ELF-1 (cell line): ENCODE data around the gene ZBTB21.
A peak's percentile ranks its signal among the peaks of the same experiment; 100 is the strongest.

Experiments used
- DNase-seq: peaks from one replicate; pipeline ENCODE4 v3.0.0-alpha.2; 2016; ENCODE audit warnings: low read depth, low spot score

Gene ZBTB21

GRCh38 chr21:42009831-42010506, at the start of gene ZBTB21:
Gene ZBTB21 (minus strand): TSS chr21:42010360. CDS start chr21:41994095, 16,265 bp downstream.
- peak; percentile 99 for DNase-seq

GRCh38 chr21:42059721-42060120, 49.6 kb upstream of the ZBTB21 start:
- no peak for DNase-seq

- DNase-seq, result no peak
Measured at GRCh38 chr21:42059141-42059540, 49.0 kb upstream of the ZBTB21 start.

GRCh38 chr21:42058631-42059111, 48.5 kb upstream of the ZBTB21 start:
- DNase-seq, result no peak

- no peak for DNase-seq
Measured at GRCh38 chr21:42057851-42058437, 47.8 kb upstream of the ZBTB21 start.

GRCh38 chr21:42056996-42057689, 47.0 kb upstream of the ZBTB21 start:
- DNase-seq, result peak; percentile 81

GRCh38 chr21:42056468-42056867, 46.3 kb upstream of the ZBTB21 start:
- no peak for DNase-seq

GRCh38 chr21:42055425-42055824, 45.3 kb upstream of the ZBTB21 start:
- DNase-seq, result no peak

- no peak for DNase-seq
Measured at GRCh38 chr21:42051788-42052187, 41.6 kb upstream of the ZBTB21 start.

GRCh38 chr21:42049578-42050430, 39.6 kb upstream of the ZBTB21 start:
- DNase-seq, result no peak

GRCh38 chr21:42048870-42049577, 38.9 kb upstream of the ZBTB21 start:
- no peak for DNase-seq

GRCh38 chr21:42047821-42048613, 37.9 kb upstream of the ZBTB21 start:
- no peak for DNase-seq

GRCh38 chr21:42044871-42045495, 34.8 kb upstream of the ZBTB21 start:
- DNase-seq, result no peak

- DNase-seq, result no peak
Measured at GRCh38 chr21:42043961-42044360, 33.8 kb upstream of the ZBTB21 start.

- DNase-seq, result no peak
Measured at GRCh38 chr21:42043201-42043895, 33.2 kb upstream of the ZBTB21 start.

GRCh38 chr21:42042651-42043050, 32.5 kb upstream of the ZBTB21 start:
- no peak for DNase-seq

- DNase-seq, result no peak
Measured at GRCh38 chr21:42041711-42042110, 31.6 kb upstream of the ZBTB21 start.

GRCh38 chr21:42041246-42041645, 31.1 kb upstream of the ZBTB21 start:
- no peak for DNase-seq
